ENCODE data around the gene CRHR1.

The CRHR1 gene

GRCh38 chr17:45871718-45872117, 87.6 kb downstream of the CRHR1 start:
- DNase-seq, result no peak

GRCh38 chr17:45873728-45874127, 89.6 kb downstream of the CRHR1 start:
- DNase-seq, result no peak

GRCh38 chr17:45874151-45874550, 90.0 kb downstream of the CRHR1 start:
- no peak for DNase-seq

GRCh38 chr17:45876539-45876938, 92.4 kb downstream of the CRHR1 start:
- DNase-seq, result no peak

GRCh38 chr17:45877467-45877866, 93.3 kb downstream of the CRHR1 start:
- DNase-seq, result no peak

GRCh38 chr17:45883063-45883462, 98.9 kb downstream of the CRHR1 start:
- no peak for DNase-seq
